Upper lobe of left lung (tissue), 4 donors: ENCODE data around the gene TMEM26.

Experiments
- POLR2A ChIP-seq, 4 donors: fragments of 450-650 bp; IDR thresholded peaks; one replicate each; pipeline ENCODE4 v1.5.1; 2016 to 2017; ENCODE audit warnings: antibody characterized with exemption in 4 of 4, mild to moderate bottlenecking in 2 of 4
- TF ChIP-seq, protein P1 (sequence below), 6 experiments: fragments of 450-650 bp in 4 of 6; fragments of 200-600 bp in 2 of 6; sonication (generic) in 2 of 6; IDR thresholded peaks; one replicate each; pipeline ENCODE4 v1.5.1; 2016 to 2019; ENCODE audit warnings: antibody characterized with exemption in 6 of 6

DNA sequence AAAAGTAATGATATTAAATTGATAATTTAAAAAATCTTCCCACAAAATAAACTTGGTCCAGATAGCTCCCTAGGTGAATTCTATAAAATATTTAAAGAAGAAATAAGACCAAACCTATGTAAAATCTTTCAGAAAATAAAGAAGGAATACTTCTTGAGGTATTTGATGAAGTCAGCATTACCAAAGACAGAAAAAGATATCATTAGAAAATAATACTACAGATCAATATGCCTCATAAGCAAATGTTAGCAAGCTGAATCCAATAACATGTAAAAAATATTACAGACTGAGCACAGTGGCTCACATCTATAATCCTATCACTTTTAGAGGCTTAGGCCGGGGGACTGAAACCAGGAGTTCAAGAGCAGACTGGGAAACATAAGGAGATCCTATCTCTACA is 30.0 kb downstream of the TMEM26 start:
- no peak for TF ChIP-seq POLR2A (IDR thresholded peaks at IDR 0.05)
- TF ChIP-seq, protein P1, sequence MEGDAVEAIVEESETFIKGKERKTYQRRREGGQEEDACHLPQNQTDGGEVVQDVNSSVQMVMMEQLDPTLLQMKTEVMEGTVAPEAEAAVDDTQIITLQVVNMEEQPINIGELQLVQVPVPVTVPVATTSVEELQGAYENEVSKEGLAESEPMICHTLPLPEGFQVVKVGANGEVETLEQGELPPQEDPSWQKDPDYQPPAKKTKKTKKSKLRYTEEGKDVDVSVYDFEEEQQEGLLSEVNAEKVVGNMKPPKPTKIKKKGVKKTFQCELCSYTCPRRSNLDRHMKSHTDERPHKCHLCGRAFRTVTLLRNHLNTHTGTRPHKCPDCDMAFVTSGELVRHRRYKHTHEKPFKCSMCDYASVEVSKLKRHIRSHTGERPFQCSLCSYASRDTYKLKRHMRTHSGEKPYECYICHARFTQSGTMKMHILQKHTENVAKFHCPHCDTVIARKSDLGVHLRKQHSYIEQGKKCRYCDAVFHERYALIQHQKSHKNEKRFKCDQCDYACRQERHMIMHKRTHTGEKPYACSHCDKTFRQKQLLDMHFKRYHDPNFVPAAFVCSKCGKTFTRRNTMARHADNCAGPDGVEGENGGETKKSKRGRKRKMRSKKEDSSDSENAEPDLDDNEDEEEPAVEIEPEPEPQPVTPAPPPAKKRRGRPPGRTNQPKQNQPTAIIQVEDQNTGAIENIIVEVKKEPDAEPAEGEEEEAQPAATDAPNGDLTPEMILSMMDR (IDR thresholded peaks at IDR 0.05), result no peak
